NCI-H187 treated with DMSO at 0.1 percent for 48 hours (cell line): Measurements from ENCODE around the gene FBXO17.

Source experiments
- DNase-seq: peaks from one replicate; lab custom pipeline; 2025; lab: John Stamatoyannopoulos, UW

The FBXO17 gene

DNA sequence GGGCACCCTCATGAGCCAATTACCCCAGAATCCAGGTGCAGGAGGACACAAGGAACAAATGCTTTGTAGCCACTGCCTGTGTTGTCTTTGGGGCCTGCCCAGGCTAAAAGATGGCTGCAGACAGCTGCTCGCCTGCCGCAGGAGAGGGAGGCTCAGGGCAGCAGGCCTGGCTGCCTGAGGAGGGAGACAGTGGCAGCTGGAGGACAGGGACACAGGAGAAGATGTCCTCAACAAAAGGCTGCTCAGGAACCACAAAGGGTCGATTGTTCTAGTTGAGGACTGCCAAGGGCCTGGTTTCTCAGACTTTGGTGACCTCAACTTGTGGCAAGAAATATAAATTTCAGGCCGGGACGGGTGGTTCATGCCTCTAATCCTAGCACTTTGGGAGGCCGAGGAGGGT lies 83.8 kb downstream of the FBXO17 start:
- no peak for DNase-seq
